Activated T-helper 1 cell treated with Interleukin-2 at 50 U/mL for 16 hours (primary cell): ENCODE measurements around the gene STARD10.
"Not testable (repeated sequence)": the region's sequence is repeated elsewhere in the genome, so short reads cannot be mapped to it uniquely, and the experiment has no call there.

Source experiments
- DNase-seq: peaks from one replicate; pipeline ENCODE4 v3.0.0-alpha.2; 2020; ENCODE audit warnings: low read depth

Gene STARD10

DNA sequence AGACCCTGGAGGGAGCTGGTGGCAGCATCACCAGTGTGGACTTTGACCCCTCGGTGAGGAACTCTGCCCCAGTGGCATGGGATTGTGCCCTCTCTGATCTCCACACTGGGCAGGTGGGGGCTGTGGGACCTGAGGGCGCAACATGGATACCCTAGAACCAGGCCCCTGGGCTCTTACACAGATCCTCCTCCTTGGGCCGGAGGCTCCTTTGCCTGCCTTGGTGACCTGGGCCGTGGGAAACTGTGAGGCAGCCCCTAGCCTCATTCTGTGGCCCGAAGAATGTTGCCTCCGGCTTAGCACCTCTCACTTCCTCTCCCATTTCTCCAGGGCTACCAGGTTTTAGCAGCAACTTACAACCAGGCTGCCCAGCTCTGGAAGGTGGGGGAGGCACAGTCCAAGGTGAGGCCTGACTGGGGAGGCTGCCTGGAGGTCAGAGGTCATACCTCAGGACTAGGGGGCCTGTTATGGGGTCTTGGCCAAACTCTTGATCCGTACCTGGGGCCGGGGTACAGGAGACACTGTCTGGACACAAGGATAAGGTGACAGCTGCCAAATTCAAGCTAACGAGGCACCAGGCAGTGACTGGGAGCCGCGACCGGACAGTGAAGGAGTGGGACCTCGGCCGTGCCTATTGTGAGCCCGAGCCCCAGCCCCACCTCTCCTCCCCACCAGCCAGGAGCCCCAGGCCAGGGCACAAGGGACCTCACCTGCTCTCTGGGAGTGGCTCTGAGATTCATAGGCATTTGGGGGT is 32.5 kb upstream of the STARD10 start:
- DNase-seq: no peak

DNA sequence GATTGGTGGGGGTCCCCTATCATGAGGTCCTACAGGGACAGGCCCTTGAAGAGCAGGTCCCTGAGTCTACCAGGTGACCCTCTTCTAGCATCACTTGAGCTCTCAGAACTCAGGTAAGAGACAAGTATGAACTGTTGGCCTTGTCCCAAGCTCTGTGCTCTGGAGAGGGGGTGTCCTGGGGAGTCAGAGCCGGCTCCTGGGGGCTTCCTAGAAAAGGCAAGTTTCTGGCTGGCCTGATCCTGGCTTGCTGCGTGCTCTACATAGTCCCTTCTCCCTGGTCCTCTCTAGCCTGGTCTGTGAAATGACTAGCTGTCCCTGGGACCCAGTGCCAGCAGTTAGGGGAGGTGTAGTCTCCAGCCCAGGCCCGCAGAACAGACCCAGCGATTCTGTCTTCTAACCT is 31.8 kb upstream of the STARD10 start:
- no peak for DNase-seq

DNA sequence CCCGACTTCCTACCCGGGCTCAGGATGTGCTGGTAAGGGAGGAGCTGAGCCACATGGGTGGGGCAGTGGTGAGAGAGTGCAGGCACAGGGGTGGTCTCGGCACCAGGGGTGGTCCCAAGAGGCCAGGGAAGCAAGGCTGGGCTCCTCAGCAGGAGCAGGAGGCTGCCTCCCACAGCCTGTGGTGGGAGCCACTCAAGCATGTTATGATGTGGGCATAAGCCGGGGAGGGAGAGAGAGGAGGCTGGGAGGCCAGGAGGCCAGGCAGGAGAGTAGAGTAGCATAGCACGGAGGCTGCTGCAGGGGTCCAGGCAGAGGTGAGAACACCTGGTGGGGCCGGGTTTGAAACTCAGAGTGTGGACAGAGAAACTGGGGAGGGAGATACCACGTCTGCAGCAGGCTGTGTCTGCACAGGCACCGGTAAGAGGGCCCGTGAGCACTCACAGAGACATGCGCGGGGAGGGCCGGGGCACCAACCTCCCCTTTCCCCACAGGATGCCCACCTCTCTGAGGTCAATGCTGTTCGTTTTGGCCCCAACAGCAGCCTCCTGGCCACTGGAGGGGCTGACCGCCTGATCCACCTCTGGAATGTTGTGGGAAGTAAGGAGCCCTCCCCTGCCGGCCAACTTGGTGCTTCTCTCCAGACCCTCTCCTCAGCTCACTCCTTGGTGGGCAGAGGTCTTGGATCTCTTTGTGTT is 31.1 kb upstream of the STARD10 start:
- DNase-seq: no peak

DNA sequence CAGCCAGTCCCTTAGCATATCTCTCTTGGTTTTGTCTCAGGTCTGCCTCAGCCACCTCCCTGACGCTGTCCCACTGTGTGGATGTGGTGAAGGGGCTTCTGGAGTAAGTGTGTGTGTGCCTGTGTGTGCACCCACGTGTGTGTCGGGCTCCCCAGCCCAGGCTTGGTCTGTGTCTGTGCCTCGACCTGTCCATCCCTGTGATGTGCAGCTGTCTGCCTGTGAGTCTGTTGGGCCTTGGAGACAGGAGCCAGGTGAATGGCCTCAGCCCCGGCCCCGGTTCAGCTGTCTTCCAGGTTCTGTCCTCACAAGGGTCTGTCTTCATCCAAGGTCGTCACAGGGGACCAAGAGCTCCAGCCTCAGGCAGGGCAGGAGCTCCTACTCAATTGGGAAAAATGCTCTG is 30.2 kb upstream of the STARD10 start:
- DNase-seq: no peak

DNA sequence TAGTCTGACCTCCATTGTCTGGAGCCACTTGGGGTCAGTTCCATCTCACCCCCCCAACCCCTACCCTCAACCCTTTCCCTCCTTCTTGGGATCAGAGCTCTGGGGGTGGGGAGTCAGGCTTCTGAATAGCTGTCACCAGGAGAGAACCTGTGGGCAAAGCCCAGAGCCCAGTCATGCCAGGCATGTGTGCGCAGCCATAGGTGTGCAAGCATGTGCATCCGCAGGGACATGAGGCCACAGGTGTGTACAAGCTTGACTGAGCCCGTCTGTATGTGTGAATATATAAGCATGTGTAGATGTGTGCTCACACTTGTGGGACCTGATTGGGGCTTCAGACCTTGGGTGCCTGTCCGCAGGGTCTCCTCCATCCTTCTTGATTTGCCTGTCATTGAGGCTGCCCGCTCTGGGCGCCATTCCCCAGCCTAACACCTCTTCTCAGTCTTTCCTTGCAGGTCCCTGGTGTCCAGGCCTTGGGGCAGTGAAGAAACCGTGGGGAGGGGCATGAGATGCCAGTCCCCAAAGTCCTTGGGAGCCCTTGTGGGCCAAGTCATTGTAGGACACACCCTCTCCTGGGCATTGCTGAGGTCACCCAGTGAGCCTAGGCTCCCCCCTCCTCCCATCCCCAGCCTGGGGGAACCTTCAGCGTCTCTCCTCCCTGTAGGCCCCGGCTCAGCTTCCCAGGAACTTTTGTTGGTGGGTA is 29.4 kb upstream of the STARD10 start:
- DNase-seq: no peak

- DNase-seq: peak; percentile 91
Measured at GRCh38 chr11:72821920-72822799, 28.3 kb upstream of the STARD10 start.

DNA sequence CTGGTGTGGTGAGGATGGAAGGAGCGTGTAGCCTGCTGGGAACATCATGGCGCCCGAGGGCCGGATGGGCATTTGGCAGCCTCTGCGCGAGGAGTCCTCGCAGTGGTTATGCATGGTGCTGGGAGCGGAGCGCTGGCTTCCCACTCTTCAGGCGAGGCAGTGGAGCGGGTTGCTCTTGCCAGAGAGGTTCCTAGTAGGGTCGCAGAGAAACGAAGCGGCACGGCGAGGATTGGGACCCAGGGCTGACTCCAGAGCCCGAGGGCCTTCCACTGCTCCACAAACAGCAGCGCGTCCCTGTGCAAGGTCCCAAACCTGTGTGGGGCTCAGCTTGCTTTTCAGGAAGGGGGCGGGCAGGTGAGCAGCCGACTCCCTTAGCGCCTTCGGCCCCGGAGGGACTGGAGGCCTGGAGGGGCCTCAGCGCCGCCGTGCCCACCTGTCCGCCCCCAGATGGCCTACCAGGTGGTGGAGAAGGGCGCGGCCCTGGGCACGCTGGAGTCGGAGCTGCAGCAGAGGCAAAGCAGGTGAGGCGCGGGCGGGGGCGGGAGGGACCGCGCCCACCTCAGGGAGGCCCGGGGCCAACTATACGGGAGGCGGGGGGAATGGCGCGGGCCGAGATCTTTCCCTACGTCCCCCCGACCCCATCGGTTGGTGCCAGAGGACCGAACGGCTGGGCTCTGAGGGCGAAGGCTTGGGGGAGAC is 27.5 kb upstream of the STARD10 start:
- DNase-seq: no peak

- no peak for DNase-seq
Measured at GRCh38 chr11:72820439-72821139, 26.7 kb upstream of the STARD10 start.

GRCh38 chr11:72818971-72819370 is 25.1 kb upstream of the STARD10 start:
- DNase-seq: no peak

- no peak for DNase-seq
Measured at GRCh38 chr11:72817966-72818365, 24.1 kb upstream of the STARD10 start.

- DNase-seq: no peak
Measured at GRCh38 chr11:72816404-72816990, 22.6 kb upstream of the STARD10 start.

DNA sequence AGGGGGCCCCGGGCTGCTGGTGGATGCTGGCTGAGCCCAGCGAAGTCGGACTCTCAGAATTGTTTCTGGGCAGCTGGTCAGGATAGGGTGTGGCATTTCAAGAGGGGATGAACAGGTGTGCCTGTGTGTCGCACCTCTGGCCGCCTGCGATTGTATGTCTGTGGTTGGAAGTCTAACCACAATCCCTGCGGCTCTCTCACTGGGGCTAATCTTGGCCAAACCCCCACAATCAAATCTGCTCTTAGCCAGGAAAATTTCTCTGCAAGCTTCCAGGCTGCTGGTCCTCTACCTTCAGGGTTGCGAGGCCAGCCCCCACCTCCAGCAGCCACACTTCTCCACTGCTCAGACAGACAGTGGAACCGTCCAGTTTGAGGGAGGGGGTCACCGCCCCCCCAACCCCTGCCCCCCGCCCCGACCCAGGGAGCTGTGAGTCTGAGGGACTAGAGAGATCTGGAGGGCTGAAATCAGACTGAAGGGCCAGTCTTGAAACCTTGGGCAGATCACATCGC is 21.3 kb upstream of the STARD10 start:
- no peak for DNase-seq

- DNase-seq: peak; percentile 87
Measured at GRCh38 chr11:72814286-72815109, 20.7 kb upstream of the STARD10 start, which contains the start of gene ATG16L2. ATG16L2 (plus strand) TSS chr11:72814411; CDS start chr11:72814446, 35 bp downstream.

DNA sequence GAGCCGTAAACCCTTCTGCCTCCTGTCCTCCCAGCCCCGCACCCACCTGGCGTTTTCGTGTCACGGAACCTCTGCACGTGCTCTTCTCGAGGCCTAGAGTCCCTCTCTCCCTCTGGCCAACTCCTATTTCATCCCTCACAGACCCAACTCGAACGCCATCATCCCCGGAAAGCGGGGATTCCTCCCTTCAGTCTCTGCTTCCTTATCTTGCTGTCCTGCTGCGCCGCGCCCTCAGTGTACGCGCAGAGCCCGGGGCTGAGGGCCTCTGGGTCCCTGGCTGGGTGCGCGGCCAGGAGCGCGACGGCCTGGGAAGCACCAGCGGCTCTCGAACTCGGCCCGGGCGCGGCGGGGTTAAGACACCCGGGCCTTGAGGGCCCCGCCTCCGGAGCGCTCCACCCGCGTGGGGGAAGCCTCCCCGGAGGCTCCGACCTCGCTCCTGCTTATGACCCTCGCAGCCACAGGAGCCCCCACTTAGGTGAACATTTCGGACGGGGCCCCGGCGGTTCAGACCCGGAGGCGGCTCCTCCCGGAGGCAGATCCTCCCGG is 20.0 kb upstream of the STARD10 start:
- no peak for DNase-seq

DNA sequence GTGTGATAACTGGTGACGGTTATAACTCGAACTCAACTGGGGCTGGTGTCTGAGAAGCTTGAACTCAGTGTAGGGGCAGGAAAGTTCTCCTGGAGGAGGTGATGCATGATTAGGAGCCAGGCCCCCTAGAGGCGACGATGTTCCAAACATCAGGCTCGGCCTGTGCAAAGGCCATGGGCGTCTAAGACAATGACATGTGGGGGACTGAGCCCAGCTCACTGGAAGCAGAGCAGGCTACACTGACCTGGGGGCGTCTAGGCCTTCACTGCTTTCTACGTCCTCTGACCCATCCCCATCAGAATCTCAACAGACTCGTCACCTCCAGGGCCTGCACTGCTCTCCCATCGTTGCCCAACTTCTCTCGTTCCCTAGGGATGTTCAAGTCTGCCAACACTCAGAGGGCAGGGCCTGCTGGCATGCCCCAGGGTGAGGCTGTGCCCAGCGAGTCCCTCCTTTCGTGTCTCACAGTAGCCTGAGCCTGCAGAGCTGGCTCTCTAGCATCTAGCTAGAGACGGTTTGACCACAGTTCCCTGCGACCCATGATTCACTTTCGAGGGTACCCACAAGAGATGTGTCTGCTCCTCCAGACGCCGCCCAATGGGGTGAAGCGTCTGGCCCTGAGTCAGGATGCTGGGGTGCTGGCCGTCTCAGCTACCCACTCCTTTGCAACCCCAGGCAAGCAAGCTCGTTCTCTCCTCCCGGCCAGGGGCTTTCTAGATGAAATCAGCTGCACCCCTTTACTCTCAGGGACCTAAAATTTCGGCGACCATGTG is 19.3 kb upstream of the STARD10 start:
- DNase-seq: peak; percentile 33

- DNase-seq: no peak
Measured at GRCh38 chr11:72812604-72812966, 18.7 kb upstream of the STARD10 start.

GRCh38 chr11:72811686-72812085 is 17.8 kb upstream of the STARD10 start:
- DNase-seq: not testable (repeated sequence)

- DNase-seq: no peak
Measured at GRCh38 chr11:72808331-72808798, 14.5 kb upstream of the STARD10 start.
